Stimulated activated CD8-positive, alpha-beta memory T cell treated with anti-CD3 and anti-CD28 coated beads, Interleukin-7, amount 100 ng/mL, for 48 hours (primary cell): Measurements from ENCODE around the gene SLIT2.

ENCODE experiments used
- DNase-seq, 2 donors: peaks; one replicate each; pipeline ENCODE4 v3.0.0-alpha.2; 2020; ENCODE audit warnings: low read depth in 1 of 2; ENCODE audit errors: extremely low read depth in 1 of 2

The SLIT2 gene

DNA sequence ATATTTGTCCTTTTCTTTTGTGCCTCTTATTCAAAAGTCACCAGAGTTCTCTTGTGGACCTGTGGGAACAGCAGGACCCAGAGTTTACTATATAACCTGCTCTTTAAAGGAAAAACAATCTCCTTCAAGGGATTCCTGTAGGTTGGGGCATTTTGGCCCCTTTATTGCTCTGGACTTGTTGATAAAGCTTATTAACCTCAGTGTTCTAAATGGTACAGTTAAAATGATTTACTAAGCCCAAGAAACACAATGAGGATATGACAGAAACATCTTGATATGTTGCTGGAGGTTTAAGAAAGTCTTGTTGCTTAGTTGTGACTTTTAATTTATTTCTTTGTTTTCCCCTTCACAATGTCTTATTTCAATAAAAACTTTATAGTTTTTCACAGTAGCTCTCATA lies 46.8 kb downstream of the SLIT2 start:
- DNase-seq: no peak

DNA sequence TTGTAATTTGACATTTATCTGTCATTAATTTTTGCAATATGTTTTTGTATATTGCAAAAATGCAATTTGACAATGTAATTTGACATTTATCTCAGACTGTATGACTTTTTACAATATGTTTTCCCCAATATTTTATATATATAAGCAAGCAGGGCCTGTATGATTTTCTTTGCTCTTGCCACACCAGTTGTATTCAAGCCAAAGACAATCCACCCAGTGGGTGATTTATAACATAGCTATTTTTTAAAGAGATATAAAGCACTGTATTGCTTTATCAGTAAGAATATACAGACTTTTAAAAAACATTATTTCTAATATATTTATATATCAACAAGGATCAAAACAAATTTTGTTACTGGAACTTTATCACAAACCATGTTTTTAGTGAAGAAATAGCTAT lies 47.3 kb downstream of the SLIT2 start:
- DNase-seq: no peak

DNA sequence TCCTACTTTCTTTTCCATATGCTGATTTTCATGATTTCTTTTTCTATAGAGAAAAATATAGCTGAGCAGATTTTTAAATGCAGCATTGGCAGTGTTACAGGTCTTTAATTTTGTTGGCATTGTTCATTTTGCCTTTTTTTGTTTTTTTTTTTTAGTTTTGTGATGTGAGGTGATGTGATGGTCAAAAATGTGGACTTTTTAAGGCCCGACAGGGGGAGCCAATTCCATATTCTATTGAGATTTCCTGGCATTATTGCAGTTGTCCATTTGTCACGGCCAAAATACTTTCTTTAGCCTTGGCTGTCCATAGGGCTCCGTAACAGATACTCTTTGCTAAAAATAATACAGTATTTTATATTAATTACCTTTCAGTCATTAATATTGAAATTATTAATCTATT lies 47.8 kb downstream of the SLIT2 start:
- no peak for DNase-seq

DNA sequence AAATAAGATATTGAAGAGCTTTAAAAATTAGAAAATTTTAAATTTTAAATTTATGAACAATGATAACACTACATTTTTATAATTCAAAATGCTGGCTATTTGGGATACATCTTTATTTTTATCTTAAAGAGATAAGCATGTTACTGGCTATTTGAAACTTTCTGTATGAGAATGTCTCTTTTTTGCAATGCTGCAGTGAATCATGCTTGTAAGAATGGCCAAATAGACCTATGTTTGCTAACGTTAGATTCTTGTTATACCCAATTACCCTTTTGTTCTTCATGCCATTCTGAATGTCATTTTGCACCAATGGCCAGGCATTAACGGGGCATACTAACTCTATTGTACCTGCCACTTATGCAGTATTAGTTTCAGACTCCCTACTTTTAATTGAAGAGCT lies 49.5 kb downstream of the SLIT2 start:
- DNase-seq: no peak
